NCI-H345 treated with DMSO at 0.1 percent for 48 hours (cell line): ENCODE results near the gene AURKA.
"Not testable (repeated sequence)": the region's sequence is repeated elsewhere in the genome, so short reads cannot be mapped to it uniquely, and the experiment has no call there.

Experiments used
- DNase-seq: peaks from one replicate; lab custom pipeline; 2025; ENCODE audit not compliant: unreplicated experiment; lab: John Stamatoyannopoulos, UW

AURKA gene

DNA sequence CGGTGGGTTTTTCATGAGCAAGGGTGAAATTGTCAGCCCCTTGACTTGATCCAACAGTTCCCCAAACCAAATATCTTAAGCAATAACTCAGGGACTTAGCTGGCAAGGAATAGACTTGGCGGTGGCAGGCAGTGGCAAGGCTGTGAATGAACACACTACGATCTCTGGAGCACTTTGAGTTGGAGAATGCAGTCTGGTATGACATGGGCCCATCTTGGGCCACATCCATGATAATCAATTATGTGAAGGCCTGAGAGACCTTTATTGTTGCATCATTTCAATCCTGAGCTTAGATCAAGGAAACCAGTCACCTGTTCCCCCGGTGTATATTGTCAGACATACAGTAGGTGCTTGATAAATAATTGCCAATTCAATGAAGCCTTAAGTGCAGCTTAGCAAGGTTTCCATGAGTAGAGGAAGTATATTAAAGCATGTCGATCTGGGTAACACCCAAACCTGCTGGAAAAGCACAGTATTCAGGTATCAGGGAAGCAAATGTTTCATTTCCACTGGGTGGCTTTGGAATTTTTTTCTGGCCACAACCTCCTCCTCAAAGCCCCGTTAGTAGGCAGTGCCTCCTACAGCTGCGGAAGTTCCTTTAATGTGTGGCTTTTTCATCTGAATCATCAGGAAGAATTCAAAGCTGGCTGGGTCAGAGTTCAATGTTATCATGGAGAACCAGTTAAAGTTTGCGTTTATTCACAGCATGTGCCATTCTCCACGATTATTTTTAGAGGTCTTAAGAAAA lies 30.2 kb upstream of the AURKA start:
- no peak for DNase-seq

DNA sequence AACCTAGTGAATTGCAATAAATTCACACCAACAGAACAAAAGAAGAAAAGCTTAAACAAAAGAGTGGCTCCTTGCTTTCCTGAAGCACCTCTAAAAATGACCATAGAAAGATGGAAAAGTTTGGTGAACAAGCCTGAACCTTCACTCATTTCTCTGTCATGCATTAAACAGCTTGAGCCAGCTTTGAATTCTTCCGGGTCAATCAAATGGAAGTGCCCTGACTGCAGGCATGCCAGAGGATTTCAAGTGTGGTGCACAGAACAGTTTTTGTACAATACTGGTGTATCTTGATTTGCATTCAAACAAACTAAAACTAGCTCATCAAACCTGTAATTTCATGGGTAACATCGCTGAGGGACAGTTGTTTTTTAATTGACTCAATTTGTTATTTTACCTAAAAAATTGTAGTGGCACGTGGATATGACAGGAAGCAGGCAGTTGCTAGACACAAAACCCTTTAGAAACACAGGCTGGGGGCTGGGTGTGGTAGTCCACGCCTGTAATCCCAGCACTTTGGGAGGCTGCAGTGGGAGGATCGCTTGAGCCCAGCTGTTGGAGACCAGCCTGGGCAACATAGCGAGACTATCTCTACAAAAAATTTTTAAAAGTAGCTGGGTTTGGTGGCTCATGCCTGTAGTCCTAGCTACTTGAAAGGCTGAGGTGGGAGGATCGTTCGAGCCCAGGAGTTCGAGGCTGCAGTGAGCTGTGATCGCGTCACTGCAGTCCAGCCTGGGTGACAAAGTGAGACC lies 29.1 kb upstream of the AURKA start:
- DNase-seq = no peak

DNA sequence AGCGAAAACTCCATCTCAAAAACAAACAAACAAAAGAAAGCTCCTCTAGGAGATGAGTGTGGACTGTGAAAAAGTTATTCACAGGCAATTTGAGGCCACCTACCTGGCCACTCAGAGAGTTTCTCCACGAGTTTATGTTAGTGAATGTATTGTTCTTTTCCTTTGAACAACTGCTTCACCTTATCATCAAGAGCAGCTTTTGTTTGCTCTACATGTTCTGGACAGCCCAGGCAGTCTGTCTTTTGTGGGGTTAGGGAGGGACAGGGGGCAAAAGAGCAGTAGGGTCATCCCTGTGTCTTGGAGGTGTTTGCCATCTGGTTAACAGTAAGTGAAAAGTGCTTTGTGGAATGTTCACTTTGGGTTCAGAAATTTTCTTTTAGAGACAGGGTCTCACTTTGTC lies 28.0 kb upstream of the AURKA start:
- DNase-seq = no peak

DNA sequence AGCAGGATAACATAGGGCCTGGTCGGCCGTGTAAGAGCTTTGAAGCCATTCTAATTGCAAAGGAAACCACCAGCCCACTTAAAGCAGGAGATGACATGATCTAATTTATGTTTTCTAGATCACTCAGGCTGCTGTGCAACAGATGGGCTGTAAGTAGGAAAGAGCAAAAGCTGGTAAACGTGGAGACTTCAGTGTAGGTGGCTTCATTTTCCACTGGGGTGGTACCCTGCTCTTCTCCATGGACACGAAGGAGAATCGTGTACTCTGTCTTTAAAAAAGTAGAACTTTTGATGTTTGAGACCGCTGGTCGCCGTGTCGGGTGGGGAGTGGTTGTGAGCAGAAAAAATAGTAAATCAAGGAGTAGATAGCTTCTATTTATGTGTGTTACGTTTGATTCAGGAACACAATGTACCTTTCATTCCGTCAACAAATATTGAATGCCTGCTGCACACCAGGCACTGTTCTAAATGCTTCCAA lies 26.4 kb upstream of the AURKA start:
- no peak for DNase-seq

DNA sequence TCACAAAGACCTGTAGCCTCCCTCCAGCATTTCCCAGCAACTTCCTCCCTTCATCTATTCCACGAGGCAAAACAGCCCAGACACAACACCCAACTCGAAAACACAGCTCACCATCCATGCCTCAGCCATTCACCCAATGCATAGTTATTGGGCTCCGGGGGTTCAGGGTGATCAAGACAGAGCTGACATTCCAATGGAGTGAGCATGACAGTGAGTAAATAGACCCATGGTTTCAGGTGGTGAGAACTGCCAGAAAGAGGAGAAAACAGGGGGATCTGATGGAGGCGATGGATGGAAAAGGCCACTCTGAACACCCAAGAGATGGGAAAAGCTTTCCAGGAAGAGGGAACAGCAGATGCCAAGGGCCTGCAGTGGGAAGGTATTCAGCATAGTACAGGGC lies 25.9 kb upstream of the AURKA start:
- no peak for DNase-seq

DNA sequence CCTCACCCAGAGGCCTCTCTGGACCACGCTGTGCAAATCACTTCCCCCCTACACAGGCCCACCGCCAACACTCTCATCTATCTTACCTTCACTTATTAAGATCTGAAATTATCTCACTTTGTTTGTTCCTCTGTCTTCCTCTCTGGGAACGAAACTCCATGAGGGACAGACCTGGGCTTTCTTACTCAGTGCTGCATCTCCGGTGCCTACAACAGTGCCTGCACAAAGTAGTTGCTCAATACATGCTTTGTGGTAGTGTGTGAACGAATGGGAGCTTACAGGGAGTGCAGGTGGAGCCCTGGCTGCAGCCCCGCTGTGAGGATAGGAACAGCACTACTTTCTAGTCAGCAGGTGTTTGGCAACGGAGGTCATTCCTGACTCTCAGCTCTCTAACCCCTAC lies 25.4 kb upstream of the AURKA start:
- no peak for DNase-seq

DNA sequence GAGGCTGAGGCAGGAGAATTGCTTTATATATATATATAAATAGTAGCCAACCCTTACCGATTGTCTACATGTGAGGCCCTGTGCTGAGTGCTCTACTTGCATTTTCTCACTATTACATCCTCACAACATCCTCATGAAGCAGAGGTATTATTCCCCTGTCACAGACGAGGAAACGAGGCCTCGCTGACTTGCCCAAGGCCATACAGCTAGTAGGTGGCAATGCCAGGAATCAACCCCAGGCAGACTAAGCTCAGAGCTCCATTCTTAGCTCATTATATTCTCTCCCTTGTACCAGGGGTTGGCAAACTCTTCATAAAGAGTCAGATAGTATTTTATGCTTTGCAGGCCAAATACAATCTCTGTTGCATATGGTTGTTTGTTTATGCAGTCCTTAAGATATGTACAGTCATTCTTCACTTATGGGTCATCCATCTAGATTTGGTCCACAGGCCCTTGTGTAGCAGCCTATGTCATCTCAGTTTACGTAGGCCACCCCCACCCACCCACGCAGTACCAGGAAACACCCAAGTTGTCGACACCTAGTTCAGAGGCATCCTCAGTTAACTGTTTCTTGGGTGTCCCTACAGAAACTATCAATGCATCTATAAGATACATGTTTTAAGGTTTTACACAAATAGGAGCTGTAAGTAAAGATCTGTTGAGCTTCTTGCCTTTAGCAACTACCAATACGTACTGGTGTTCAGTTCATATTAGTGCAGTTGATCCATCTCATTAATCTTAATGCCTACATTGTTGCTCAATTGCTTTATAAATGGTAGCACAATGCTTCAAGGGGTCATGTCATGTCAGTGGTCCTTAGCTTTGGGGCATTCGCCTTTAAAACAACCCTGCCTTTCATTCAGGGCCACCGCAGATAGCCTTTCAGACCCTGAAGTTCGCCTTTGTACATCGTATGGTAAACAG lies 23.1 kb upstream of the AURKA start:
- DNase-seq = no peak

DNA sequence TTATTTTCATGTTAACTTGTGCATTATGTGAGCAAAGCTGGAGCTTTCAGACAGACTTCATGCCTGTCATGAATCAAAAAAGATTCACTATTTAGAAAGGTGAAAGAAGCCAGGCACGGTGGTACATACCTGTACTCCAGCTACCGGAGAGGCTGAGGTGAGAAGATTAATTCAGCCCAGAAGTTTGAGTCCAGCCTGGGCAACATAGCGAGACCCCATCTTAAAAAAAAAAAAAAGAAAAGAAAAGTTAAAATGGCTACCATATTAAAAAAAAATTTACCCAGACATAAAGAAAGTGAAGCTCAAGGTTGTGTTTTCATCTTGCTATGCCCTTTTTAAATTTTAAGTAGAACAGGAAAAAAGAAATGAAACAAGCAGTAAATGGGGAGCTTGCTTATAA lies 20.9 kb upstream of the AURKA start:
- DNase-seq = no peak

DNA sequence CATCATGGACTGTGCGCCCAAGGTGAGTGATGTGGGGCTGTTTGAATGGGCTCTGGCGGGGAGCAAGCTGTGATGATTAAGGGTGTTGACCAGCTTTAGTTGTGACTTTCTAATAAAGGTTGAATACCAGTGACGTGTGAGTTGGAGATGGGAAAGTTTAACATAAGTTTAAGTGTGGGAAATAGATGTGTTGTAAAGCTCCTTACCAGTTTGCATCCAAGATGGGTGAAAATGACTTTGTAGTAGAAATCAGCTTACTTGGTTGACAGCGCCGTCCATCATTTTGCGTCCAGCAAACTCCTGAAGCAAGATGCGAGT lies 20.4 kb upstream of the AURKA start:
- no peak for DNase-seq

DNA sequence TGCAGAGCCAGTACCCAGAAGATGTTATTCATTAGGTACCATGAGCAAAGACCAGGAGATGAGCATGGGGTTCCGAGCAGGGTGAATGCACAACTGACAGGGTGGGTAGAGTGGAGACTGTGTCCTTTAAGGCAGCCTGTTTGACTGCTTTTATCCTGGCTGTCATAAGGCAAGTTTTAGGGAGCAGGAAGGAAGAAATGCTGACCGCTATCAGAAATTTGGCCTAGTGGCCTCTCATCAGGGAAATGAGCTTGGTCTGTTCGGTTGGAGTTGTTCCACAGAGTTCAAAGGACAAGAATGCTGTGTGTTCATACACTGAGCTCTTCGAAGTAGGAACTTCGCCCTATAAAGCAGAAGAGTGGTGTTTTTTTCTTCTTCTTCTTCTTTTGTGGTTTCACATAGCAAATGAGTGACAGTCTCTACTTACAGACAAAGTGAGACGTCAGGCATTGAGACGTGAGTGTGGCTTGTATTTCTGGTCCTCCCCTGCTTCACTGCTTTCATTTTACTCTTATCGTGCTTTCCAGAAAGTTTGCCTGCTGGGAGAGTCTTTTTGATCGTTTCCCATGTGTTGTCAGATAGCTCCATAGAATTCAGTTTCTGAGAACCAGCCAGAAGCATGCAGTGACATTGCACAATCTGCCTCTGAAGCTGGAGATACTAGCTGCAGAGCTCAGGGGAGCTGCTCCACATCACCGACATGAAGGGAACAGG lies 19.9 kb upstream of the AURKA start, which contains the start of gene CASS4:
Gene CASS4, plus strand, starts transcription at position 502 of the 714 bp plus-strand sequence. Its CDS starts 199 bp downstream, at position 701.
- DNase-seq = no peak

DNA sequence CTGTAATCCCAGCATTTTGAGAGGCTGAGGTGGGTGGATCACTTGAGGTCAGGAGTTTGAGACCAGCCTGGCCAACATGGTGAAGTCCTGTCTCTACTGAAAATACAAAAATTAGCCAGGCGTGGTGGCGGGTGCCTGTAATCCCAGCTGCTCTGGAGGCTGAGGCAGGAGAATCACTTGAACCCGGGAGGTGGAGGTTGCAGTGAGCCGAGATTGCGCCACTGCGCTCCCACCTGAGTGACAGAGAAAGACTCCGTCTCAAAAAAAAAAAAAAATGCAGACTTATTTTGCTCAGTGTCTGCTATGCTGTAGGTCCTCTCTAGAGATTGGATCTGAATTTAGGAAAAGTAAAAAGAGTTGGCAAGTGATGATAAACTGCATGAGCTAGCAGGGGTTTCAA lies 19.3 kb upstream of the AURKA start:
- DNase-seq = not testable (repeated sequence)

DNA sequence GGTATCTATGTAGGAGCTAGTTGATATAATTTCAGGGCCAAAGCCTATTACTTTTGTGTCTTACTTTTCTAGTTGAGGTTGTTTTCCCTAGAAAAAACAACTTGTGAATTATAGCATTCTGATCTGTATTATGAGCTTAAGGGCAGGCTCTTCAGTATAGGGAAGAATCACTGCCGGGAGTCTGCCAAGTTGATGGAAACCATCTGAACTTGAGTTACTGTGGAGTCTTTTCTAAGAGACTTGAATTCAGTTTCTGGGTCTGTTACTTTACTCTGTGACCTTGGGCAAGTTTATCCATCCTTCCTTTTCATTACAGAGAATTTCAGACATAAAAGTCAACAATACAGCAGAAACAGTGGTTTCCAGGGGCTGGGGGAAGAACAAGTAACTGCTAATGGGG lies 17.9 kb upstream of the AURKA start:
- DNase-seq = no peak

DNA sequence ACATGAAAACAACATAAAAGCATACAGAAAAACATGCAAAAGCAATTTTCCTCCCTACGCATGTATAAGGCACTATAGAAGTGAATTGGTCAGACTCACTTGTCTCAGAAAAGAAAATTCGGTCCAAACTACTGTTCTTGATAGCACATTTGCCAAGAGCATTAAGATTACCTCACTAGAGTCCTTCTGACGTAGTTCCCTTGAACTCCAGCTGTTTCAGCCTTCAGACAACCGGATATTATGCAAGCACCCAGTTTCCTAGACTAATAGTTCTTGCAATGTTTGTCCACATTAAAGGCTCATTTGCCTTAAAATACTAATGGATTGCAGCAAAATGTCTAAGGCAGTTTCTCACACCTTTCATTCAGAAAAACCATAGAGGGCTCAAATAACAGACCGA lies 17.5 kb upstream of the AURKA start:
- DNase-seq = no peak

DNA sequence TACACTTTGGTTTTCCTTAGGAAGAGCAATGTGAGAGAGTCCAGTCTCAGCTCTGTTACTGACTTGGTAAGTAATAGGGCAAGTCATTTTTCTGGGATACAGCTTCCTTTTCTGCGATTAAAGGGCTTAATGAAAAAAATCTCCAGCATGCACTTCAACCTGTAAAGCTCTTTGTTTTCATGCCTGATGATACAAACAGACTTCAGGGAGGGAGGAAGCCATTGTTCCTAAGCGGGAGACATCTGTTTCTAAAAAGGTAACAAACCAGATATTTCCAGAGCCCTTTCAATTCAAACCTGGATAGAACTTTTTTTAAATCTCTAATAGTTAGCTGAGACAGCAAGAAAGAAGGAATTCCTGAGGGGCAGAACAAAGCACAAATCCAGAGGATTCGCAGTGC lies 14.9 kb upstream of the AURKA start:
- DNase-seq = no peak

DNA sequence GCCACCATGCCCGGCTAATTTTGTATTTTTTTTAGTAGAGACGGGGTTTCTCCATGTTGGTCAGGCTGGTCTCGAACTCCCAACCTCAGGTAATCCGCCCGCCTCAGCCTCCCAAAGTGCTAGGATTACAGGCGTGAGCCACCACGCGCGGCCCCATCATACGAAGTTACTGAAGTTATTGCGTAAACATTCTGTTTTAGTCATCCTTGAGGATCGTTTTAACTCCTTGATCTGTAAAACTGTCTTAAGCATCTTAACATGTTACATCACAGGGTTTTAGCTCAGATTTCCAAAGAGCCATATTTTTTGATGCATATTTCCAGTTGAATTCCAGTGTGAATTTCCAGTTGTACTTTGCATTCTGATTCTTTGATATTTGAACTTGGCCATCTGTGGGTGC lies 13.3 kb upstream of the AURKA start:
- not testable (repeated sequence) for DNase-seq

DNA sequence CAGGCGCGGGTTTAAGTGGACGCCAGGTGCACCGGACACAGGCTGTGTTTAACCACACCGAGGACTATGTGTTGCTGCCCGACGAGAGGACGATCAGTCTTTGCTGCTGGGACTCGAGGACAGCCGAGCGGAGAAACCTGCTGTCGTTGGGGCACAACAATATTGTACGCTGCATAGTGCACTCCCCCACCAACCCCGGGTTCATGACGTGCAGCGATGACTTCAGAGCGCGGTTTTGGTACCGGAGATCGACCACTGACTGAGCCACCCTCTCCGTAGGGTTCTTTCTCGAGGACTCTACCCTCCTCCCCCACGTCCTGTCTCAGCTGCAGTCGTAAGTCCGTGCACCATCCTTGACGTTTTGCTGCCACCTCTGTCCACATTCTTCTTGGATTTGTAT lies 11.4 kb upstream of the AURKA start:
- DNase-seq = no peak

DNA sequence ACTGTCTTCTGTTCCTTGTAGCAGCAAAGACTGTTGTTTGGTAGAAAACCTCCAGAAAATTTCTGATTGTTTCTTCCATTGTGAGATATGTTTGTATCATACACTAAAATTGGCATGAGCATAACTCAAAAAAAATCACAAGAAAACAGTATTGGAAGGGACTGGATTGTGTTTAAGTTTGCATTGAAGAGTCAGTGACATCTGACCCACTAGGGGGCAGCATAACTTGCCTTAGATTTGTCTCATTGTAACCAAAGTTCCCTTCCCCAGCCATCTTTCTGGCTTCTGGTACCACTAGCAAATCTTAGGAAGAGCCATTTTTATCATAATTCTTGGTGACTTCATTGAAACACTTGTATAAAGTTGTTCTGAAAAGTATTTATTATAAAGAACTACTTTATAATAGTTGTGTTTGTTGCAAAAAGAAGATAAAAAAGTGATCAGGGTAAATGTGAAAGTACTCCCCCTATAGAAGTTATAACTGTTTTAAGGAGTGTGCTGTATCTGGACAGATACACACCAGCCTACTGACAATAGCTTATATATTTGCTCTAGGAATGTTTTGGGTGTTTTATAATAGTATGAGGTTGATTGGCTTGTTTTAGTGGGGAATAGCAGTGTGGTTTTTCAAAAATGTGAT lies 8.1 kb upstream of the AURKA start:
- DNase-seq = peak; percentile 16

DNA sequence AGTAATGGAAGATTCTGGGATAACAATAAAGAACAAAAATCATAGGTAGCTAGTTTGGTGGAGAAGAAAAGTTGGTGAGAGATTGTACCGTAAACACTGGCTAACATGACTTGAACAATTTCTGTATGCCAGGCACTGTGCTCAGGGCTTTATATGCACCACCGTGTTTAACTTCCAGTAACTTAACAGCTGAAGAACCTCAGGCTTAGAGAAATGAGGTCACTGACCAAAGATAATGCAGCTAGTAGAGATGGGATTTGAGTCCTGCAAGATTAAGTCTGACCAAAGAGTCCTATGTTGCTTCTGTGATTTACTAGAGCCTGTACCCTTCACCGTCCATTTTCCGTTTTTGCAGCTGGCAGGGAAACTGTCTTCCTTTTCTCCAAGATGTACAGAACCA lies 3.2 kb upstream of the AURKA start:
- DNase-seq = no peak

DNA sequence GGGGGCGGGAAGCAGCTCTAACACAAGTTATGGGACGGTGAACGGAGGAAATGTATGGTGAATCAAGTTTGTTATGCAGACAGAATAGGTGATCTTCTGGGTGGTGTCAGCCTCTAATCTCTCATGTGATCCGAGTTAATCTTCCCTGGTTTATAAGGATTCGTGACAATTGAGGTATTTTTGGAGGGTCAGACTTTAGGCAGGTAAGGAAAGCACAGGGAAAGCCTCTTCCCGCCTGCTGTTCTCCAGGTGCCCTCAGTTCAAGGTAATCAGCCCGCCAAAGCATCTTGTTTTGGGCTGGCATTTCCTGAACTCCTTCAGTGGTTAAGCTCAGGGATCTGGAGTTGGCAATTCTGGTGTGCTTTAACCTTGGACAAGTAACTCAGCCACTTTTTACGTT lies 1.6 kb upstream of the AURKA start:
- DNase-seq = no peak

DNA sequence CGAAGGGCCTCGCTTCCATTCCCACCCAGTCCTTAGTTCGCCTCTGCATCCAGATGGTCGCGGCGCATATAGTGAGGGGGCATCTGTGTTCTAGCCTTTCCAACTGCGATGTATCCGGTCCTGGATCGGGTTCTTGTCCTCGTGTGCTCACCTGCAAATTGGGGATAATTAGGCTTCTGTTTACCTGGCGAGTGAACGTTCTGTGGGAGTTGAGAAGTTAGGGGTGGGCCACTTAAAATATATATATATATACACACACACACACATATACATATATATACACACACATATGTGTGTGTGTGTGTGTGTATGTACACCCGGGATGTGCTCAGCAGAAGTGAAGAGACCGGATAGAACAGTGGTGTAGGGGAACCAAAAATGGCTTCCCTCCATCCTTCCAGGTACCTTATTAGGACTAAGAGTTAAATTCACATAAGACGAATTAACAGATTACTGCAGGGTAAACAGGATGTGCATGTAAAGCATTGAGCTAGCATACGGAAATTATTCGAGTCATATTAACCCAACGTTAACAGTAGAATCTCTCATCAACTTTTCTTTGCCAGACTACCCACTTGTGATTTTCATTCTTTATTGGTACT lies 967 bp upstream of the AURKA start:
- DNase-seq = no peak
